GM20431 (cell line): ENCODE results near the gene CAPS.

Experiments
- in situ Hi-C: fragments of 300-500 bp; cut with MseI, MboI; formaldehyde crosslinking; loops from one replicate; pipeline ENCODE4 v1.15.0; 2020; ENCODE audit warnings: low sequenced_read_pairs; ENCODE audit not compliant: unreplicated experiment

The CAPS gene

DNA sequence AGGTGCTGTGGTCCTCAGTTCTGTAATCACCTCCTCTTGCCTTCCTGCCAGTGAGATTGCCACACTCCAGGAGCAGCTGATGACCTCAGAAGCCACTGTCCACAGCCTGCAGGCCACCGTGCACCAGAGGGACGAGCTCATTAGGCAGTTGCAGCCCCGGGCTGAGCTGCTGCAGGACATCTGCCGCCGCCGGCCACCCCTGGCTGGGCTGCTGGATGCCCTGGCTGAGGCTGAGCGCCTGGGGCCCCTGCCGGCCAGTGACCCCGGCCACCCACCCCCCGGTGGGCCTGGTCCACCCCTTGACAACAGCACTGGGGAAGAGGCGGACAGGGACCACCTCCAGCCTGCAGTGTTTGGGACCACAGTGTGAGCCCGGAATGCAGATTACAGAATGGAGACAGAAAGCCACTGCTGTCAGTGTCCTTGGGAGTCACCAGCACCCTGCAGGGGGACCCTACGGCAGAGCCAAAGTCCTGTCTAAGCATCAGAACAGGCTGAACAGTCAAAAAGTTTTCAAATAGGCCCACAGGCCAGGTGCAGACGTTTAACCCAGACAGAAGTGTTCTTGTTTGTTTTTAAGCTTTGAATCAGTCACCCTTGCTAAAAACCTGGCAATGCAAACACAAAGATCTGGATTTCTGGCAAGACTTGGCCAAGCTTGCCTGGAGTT is 5.1 kb upstream of the CAPS start:
- in situ Hi-C loops, result no loop called here

DNA sequence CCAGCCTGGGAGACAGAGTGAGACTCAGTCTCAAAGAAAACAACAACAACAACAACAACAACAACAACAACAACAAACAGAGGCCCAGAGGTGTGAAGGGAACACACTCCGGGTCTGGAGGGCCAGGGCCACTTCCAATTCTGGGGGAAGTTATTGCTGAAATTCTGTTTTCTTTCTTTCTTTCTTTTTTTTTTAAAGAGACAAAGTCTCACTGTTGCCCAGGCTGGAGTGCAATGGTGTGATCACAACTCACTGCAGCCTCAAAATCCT is 3.5 kb upstream of the CAPS start:
- in situ Hi-C loops, result no loop called here

- in situ Hi-C loops, result no loop called here
These were observed 2.7 kb upstream of the CAPS start for GRCh38 chr19:5911366-5911765.

DNA sequence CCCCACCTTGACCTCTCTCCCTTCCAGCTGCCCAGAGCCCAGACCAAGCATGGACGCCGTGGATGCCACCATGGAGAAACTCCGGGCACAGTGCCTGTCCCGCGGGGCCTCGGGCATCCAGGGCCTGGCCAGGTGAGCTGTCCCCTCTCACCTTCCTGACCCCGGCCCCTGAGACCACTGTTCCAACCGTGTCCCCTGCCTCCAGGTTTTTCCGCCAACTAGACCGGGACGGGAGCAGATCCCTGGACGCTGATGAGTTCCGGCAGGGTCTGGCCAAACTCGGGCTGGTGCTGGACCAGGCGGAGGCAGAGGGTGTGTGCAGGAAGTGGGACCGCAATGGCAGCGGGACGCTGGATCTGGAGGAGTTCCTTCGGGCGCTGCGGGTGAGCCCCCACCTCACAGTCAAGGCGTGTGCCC is 312 bp downstream of the CAPS start:
- in situ Hi-C loops, result no loop called here

GRCh38 chr19:5914946-5915781 is 1.1 kb downstream of the CAPS start:
- in situ Hi-C loops, result no loop called here

DNA sequence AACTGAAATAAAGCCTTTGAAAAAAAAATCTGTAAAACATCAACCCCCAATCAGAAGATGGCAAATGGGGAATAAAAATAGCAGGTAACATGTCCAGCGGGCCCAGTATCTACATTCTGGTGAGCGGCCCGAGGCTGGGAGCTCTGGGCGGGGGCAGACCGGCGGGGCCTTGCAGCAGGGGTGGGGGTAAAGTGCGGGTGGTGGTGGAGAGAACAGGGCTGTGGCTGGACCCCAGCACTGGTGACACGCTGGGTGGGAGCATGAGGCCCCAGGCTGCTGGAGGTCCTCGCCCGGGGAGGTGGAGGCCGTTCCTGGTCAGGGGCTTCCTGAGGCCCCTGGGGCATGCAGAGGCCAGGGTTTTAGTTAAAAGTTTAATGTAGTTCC is 1.7 kb downstream of the CAPS start:
- in situ Hi-C loops, result no loop called here

DNA sequence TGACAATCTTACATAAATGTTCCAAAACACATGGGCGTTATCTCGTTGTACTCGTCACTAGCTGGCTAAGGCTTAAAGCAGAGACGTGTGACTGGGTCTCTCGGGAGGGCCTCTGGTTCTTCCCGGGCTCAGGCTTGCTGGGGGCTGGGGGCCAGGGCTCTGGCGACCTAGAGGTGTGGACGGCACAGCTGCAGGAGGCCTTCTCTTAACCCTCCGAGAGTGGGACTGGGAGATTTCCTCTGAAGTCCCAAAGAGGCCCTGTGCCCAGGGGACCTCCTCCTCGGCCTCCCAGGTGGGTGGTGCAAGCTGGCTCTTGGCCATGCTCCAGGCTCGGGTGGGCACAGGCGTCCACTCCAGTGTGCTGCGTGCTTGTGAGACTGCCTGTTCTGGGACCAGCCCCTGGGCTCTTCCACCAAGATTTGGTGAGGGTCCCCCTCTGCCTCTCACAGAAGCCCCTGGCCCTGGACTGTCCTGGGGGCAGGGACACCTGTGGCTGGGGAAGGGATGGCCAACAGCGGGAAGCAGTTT is 2.2 kb downstream of the CAPS start:
- in situ Hi-C loops, result no loop called here

- in situ Hi-C loops, result no loop called here
These were observed 3.5 kb downstream of the CAPS start for GRCh38 chr19:5917431-5918107.

- in situ Hi-C loops, result no loop called here
These were observed 4.5 kb downstream of the CAPS start for GRCh38 chr19:5918463-5919079.

- in situ Hi-C loops, result no loop called here
These were observed 7.6 kb downstream of the CAPS start for GRCh38 chr19:5921516-5922160.

DNA sequence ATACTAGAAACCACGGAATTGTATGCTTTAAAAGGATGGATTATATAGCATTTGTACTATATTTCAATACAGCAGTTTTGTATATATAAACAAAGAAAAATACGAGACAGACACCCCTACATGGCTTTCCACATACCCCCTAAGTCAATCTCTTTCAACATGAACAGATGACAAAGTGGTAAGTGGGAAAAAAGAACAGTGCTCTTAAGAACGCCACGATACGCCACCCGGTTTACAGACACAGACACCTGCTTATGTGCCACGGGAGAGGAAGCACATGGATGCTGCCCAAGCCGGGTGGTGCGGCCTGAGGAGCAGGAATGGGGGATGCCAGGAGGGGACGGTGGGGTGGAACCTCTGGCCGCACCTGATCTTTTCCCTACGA is 8.1 kb downstream of the CAPS start:
- in situ Hi-C loops, result no loop called here

DNA sequence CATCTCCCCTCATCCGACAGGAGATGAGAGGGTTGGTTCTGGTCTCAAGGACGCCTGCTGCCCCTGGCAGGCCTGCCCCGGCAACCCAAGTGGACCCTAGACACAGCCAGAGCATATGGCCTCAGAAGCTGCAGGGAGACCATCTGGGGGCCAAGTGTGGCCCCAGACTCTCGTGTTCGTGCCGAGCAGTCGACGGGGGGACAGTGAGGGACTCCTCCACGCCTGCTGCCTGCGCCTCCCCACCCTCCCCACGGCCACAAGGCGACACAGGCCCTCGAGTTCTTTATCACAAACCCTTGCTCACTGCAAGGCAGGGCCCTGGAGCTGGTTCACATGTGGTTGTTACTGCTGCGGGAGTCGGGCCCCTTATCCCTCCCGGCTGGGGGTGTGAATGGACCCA is 9.3 kb downstream of the CAPS start:
- in situ Hi-C loops, result no loop called here

DNA sequence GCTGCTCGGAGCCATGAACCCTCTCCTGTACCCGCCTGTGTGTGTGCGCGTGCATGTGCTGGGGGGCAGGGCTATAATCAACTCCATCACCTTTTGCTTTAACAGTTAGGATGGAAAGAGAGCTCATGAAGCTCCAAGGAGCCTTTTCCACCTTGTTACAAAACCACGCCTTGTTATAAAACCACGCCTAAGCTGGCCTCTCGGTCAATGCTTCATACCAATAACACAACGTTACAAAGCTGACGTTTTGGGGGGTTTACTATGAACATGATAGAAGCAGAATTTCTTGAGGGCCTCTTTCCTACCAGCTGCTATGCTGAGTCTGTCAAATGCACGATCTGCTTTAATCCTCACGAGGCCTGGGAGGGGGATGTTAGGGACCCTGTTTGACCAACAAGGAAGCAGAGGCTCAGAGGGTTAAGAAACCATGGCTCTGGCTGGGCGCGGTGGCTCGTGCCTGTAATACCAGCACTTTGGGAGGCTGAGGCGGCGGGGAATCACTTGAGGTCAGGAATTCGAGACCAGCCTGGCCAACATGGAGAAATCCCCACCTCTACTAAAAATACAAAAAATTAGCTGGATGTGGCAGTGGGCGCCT is 11.9 kb downstream of the CAPS start:
- in situ Hi-C loops, result no loop called here

- in situ Hi-C loops, result no loop called here
These were observed 12.8 kb downstream of the CAPS start for GRCh38 chr19:5926641-5927440.

- in situ Hi-C loops, result no loop called here
These were observed 13.4 kb downstream of the CAPS start for GRCh38 chr19:5927441-5927821.

DNA sequence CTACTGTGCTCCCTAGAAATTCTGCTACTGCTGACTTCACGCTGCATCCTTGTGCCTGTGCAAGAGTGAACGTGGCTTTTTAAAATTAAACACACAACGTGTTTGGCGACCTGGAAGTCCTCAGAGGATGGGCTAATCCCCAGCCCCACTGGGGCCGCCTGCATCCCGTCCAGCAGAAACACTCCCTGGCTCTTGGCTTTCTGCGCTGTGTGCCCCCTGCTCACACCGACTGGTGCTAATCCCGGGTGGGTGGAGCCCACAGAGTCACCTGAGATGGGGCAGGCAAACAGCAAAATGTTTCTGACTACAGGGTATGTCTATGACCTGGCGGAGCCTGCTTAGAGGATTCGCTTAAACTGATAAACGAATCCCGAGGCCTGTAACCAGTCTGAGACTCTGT is 15.1 kb downstream of the CAPS start:
- in situ Hi-C loops, result no loop called here

GRCh38 chr19:5929625-5930024 is 15.6 kb downstream of the CAPS start:
- in situ Hi-C loops, result no loop called here

- in situ Hi-C loops, result no loop called here
These were observed 17.2 kb downstream of the CAPS start for GRCh38 chr19:5931251-5931650.

- in situ Hi-C loops, result no loop called here
These were observed 18.1 kb downstream of the CAPS start for GRCh38 chr19:5932146-5932545.
